ENCODE results near the gene FAM181A. TPM values are rescaled to one million over a fixed set of nuclear protein-coding genes. Genes with fewer than 3 reads are reported as not detected.

Gene FAM181A
- total RNA-seq, 3 donors from 2014 or later: not detected

DNA sequence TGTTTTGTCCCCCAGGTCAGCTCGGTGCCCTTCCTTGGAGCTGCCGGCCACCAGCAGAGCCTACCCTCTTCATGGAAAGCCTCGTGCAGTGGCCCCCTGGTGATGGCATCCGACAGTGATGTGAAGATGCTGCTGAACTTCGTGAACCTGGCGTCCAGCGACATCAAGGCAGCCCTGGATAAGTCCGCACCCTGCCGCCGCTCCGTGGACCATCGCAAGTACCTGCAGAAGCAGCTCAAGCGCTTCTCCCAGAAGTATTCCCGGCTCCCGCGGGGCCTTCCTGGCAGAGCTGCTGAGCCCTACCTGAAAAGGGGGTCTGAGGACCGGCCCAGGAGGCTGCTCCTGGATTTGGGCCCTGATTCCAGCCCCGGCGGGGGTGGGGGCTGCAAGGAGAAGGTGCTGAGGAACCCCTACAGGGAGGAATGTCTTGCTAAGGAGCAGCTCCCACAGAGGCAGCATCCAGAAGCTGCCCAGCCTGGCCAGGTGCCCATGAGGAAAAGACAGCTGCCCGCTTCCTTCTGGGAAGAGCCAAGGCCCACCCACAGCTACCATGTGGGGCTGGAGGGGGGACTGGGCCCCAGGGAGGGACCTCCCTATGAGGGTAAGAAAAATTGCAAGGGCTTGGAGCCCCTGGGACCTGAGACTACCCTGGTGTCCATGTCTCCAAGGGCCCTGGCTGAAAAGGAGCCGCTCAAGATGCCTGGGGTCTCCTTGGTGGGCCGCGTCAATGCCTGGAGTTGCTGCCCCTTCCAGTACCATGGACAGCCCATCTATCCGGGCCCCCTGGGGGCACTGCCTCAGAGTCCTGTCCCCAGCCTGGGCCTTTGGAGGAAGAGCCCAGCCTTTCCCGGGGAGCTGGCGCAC, 1.3 kb downstream of the FAM181A start:
- H3K4me1 ChIP-seq (ENCODE audit: low read depth): no peaks in the 10 kb centered on the region
- intact Hi-C loops (cut with DNase I, micrococcal nuclease): no loop called here
- DNase-seq (no peak), ATAC-seq (no peak)
- H3K9me3 ChIP-seq: no peaks in the 10 kb centered on the region
- H3K36me3 ChIP-seq (ENCODE audit: low read depth): no peaks in the 10 kb centered on the region
- H3K4me3 ChIP-seq: no peak overlapping the region
- no peak for TF ChIP-seq CTCF (IDR thresholded peaks at IDR 0.05)

- no peaks in the 10 kb centered on the region for H3K4me1 ChIP-seq (ENCODE audit: low read depth)
- no peak for ATAC-seq
- H3K4me3 ChIP-seq: no peak overlapping the region
- intact Hi-C loops (cut with DNase I, micrococcal nuclease): no loop called here
- no peaks in the 10 kb centered on the region for H3K36me3 ChIP-seq (ENCODE audit: low read depth)
- H3K9me3 ChIP-seq: no peaks in the 10 kb centered on the region
- no peak for TF ChIP-seq CTCF (IDR thresholded peaks at IDR 0.05)
- DNase-seq: no peak
These were observed 1.9 kb downstream of the FAM181A start for GRCh38 chr14:93929048-93929535.

DNA sequence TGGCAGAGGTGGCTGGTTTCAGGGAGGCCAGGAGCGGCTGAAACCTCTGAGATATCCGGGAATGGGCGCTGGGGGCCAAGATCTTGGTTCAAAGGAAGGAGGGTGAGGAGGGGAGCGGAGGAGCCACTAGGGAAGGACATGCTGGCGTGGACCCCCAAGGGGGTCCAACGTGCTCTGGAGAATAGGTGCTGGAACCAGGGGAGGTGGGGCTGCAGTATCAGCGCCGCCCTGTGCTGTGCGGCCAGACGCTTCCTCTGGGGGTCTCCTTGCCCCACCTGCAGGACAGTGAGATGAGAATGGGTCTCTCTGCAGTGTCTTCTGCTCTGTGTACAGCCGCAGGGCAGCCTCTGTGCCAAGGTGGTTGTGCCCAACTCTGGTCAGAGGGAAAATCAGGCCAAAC, 2.5 kb downstream of the FAM181A start:
- Histone ChIP-seq H3K4me1 (ENCODE audit: low read depth) (no peaks in the 10 kb centered on the region), H3K9me3 (no peaks in the 10 kb centered on the region), H3K36me3 (ENCODE audit: low read depth) (no peaks in the 10 kb centered on the region), H3K4me3 (no peak overlapping the region)
- no peak for TF ChIP-seq CTCF (IDR thresholded peaks at IDR 0.05)
- ATAC-seq (no peak), DNase-seq (no peak)
- intact Hi-C loops (cut with DNase I, micrococcal nuclease): no loop called here

- intact Hi-C loops (cut with DNase I, micrococcal nuclease): no loop called here
- DNase-seq: no peak
These were observed 3.3 kb downstream of the FAM181A start for GRCh38 chr14:93930296-93930988.

DNA sequence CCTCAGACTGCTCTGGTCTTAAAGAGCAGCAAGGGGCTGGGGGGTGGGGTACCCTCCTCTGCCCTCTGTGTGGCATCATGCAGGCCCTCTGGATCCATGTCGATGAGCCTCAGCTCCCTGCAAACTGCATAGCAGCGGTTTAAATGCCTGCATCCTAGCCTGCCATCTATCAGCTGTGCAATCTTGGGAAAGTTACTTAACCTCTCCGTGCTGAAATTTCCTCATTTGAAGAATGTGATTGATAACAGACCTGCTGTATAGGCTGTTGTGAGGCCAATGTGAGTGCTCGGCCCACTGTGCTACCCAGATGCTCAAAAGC, 3.8 kb downstream of the FAM181A start:
- Histone ChIP-seq H3K9me3 (no peaks in the 10 kb centered on the region), H3K4me1 (ENCODE audit: low read depth) (no peaks in the 10 kb centered on the region), H3K4me3 (no peak overlapping the region), H3K36me3 (ENCODE audit: low read depth) (no peaks in the 10 kb centered on the region)
- intact Hi-C loops (cut with DNase I, micrococcal nuclease): no loop called here
- TF ChIP-seq CTCF (IDR thresholded peaks at IDR 0.05): no peak
- DNase-seq: no peak
- no peak for ATAC-seq

More at GRCh38 chr14:93930296-93930988, 3.3 kb downstream of the FAM181A start:
- no peak for ATAC-seq
- H3K4me1 ChIP-seq (ENCODE audit: low read depth): no peaks in the 10 kb centered on the region
- H3K9me3 ChIP-seq: no peaks in the 10 kb centered on the region
- TF ChIP-seq CTCF (IDR thresholded peaks at IDR 0.05): no peak
- H3K4me3 ChIP-seq: no peak overlapping the region
- H3K36me3 ChIP-seq (ENCODE audit: low read depth): no peaks in the 10 kb centered on the region

All from mucosa of descending colon (tissue), 3 donors.